Measurements from ENCODE around the gene RGS13. TPM values are rescaled to one million over a fixed set of nuclear protein-coding genes. Genes with fewer than 3 reads are reported as not detected.

RGS13 gene
- total and polyA plus RNA-seq, 2 donors = 0.72 to 3.4 TPM

DNA sequence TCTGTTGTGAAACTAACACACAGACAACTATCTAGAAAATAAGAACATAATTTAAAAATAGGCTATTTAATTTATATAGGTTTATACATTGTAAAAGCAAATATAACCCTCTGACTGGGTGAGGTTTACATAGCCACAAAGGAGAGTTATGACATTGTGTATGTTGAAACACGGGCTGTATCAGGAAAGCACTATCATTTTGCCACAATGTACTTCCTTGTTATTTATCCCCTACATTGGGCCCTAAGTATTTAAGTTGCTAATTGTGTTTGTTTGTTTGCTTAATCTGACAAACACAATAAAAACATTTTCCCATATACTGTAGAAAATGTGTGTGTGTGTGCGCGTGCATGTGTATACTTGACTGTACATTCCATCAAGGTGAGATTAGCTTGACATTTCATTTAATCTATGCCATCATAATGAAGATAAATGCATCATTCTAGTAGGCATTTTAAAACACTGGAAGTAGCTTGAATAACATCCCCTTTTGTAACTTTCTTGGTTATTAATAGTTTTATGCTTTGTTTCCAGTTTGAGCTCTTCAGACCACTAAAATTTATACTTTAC is 72.1 kb downstream of the RGS13 start:
- H3K4me1 ChIP-seq (ENCODE audit: insufficient read depth) = no peaks in the 10 kb centered on the region
- no peak overlapping the region for H3K27ac ChIP-seq (ENCODE audit: low read depth)
- no peaks in the 10 kb centered on the region for H3K36me3 ChIP-seq (ENCODE audit: insufficient read depth)
- 76% methylated on average over 3 of the region's 3 CpGs for WGBS
- H3K4me3 ChIP-seq (ENCODE audit: low read depth, low read length) = no peak overlapping the region
- DNase-seq (ENCODE audit: extremely low spot score) = no peak

GRCh38 chr1:192709544-192709943 is 73.6 kb downstream of the RGS13 start:
- H3K4me1 ChIP-seq (ENCODE audit: insufficient read depth) = no peaks in the 10 kb centered on the region
- no peak for DNase-seq (ENCODE audit: extremely low spot score)
- 94% methylated on average over 2 of the region's 2 CpGs for WGBS
- H3K36me3 ChIP-seq (ENCODE audit: insufficient read depth) = no peaks in the 10 kb centered on the region
- H3K4me3 ChIP-seq (ENCODE audit: low read depth, low read length) = no peak overlapping the region
- no peak overlapping the region for H3K27ac ChIP-seq (ENCODE audit: low read depth)

Other genes starting within 250 kb of the RGS13 start
- 51.2 TPM for gene RGS1, start 60.4 kb upstream of the RGS13 start, total RNA-seq
- gene RGS1, start 60.4 kb upstream of the RGS13 start, polyA plus RNA-seq = 96.8 TPM
- 211 TPM for gene RGS2, start 172.9 kb downstream of the RGS13 start, total RNA-seq
- gene RGS2, start 172.9 kb downstream of the RGS13 start, polyA plus RNA-seq = 554 TPM